Aorta (tissue), 5 donors: ENCODE data around the gene CD8B. TPM values are rescaled to one million over a fixed set of nuclear protein-coding genes. Genes with fewer than 3 reads are reported as not detected.

Source experiments
- ATAC-seq: fragments of 200-7000 bp; cut with Tn5 transposase; one replicate; pipeline ENCODE4 v1.9.1; 2022; ENCODE audit warnings: moderate library complexity; ENCODE audit not compliant: low FRiP score
- DNase-seq, 2 donors: peaks; one replicate each; pipeline ENCODE4 v3.0.0-alpha.2; 2020
- H3K27ac ChIP-seq, 2 donors: one replicate each; pipeline ENCODE4 v1.5.1; 2013; ENCODE audit warnings: low read length in 2 of 2, mild to moderate bottlenecking in 2 of 2, moderate library complexity in 2 of 2, control low read depth in 1 of 2, inconsistent platforms in 1 of 2, low read depth in 1 of 2
- H3K27me3 ChIP-seq, 2 donors: one replicate each; pipeline ENCODE4 v1.6.1; 2013; ENCODE audit warnings: control low read depth in 1 of 2, low read length in 1 of 2, mild to moderate bottlenecking in 1 of 2, moderate library complexity in 1 of 2; ENCODE audit not compliant: insufficient read depth in 2 of 2, control insufficient read depth in 1 of 2
- H3K36me3 ChIP-seq, 2 donors: one replicate each; pipeline ENCODE4 v1.6.1; 2013; ENCODE audit warnings: control low read depth in 1 of 2, low read length in 1 of 2, mild to moderate bottlenecking in 1 of 2; ENCODE audit not compliant: insufficient read depth in 2 of 2, control insufficient read depth in 1 of 2
- H3K4me1 ChIP-seq, 2 donors: one replicate each; pipeline ENCODE4 v1.6.1; 2013; ENCODE audit warnings: low read length in 2 of 2, control low read depth in 1 of 2, mild to moderate bottlenecking in 1 of 2, moderate library complexity in 1 of 2; ENCODE audit not compliant: insufficient read depth in 2 of 2, control insufficient read depth in 1 of 2
- H3K4me3 ChIP-seq, 2 donors: one replicate each; pipeline ENCODE4 v1.5.1; 2013; ENCODE audit warnings: low read length in 2 of 2, control low read depth in 1 of 2, mild to moderate bottlenecking in 1 of 2
- H3K9me3 ChIP-seq: one replicate; pipeline ENCODE4 v1.6.1; 2013; ENCODE audit warnings: mild to moderate bottlenecking, low read length; ENCODE audit not compliant: control insufficient read depth
- WGBS, 2 donors: extraction: QIAGEN DNeasy Blood & Tissue Kit; methylation state at CpG; one replicate each; pipeline ENCODE4 v1.1.7; 2013; 5-methylcytosine and 5-hydroxymethylcytosine counted together
- intact Hi-C, 2 donors: fragments of 100-400 bp; cut with DNase I; formaldehyde crosslinking; loops; one replicate each; pipeline versions ENCODE4 v1.14.2 to v1.15.0; 2022
- polyA plus RNA-seq, 2 donors: library from polyadenylated mRNA; stranded (reverse); fragments of 200-250 nt; gene quantifications; one replicate each; pipeline ENCODE4 v1.2.3, GENCODE V29; 2013
- total RNA-seq, 2 donors: library from RNA; stranded (reverse); fragmentation: NEBNext Ultra II Directional; extraction: Animal tissue kit (Norgen Biotek cat#: 25700); gene quantifications; one replicate each; pipeline ENCODE4 v1.2.1, GENCODE V29; 2021
- donor health status: healthy with polysubstance abuse.
- donor health status: Bipolar disorder and iron deficiency.
- donor health status: DM: no; HTN: no; CAD: no.
- donor health status: DM: no; HTN: no; CAD: no.
- donor health status: DM: yes; HTN: yes; CAD: no.

The CD8B gene
- total and polyA plus RNA-seq, 4 donors = 1.2 to 3.0 (median 1.9) TPM; not detected in 1

DNA sequence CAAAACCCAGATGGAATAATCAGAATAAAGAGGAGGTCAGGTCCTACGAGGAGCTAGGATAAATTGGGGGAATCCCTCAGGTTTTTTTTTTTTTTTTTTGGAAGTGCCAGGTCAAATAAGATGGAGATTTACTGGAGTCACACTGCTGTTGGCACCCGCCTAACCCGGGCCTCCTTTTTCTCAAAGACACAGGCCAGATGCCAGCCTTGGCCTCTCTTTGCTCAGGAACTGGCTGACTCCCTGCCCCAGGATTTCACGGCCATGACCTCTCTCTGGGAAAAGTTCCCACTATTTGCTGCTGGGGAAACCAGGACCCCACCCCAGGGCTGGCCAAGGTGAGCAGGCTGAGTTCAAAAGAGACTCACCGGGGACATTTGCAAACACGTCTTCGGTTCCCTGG is 73.5 kb downstream of the CD8B start:
- WGBS, 2 donors = 4 to 5% methylated on average over 7 of the region's 7 CpGs
- H3K36me3 ChIP-seq = no peaks in the 10 kb centered on the region
- no peaks in the 10 kb centered on the region for H3K27me3 ChIP-seq
- ATAC-seq = peak; percentile 53
- H3K4me1 ChIP-seq = peaks cover 0 to 2% of the 10 kb centered on the region in 2 donors
- intact Hi-C loops = no loop called here
- no peak overlapping the region for H3K27ac ChIP-seq
- H3K4me3 ChIP-seq = no peak overlapping the region
- DNase-seq = peak in 1 of 2 donors; percentile 69
- no peaks in the 10 kb centered on the region for H3K9me3 ChIP-seq

- H3K9me3 ChIP-seq = no peaks in the 10 kb centered on the region
- no peaks in the 10 kb centered on the region for H3K36me3 ChIP-seq
- no peaks in the 10 kb centered on the region for H3K27me3 ChIP-seq
- WGBS, 2 donors = 0 to 2% methylated on average over 2 of the region's 2 CpGs
- H3K27ac ChIP-seq = no peak overlapping the region
- H3K4me1 ChIP-seq = peaks cover 0 to 2% of the 10 kb centered on the region in 2 donors
- ATAC-seq (no peak), DNase-seq (peak in 1 of 2 donors; percentile 66)
- intact Hi-C loops = no loop called here
- H3K4me3 ChIP-seq = no peak overlapping the region
Measured at GRCh38 chr2:86787736-86788135, 74.0 kb downstream of the CD8B start.

GRCh38 chr2:86786001-86786536 is 75.6 kb downstream of the CD8B start:
- Histone ChIP-seq H3K27ac (no peak overlapping the region), H3K9me3 (no peaks in the 10 kb centered on the region), H3K36me3 (no peaks in the 10 kb centered on the region), H3K4me3 (no peak overlapping the region), H3K27me3 (no peaks in the 10 kb centered on the region), H3K4me1 (peaks cover 0 to 2% of the 10 kb centered on the region in 2 donors)
- intact Hi-C loops = no loop called here
- WGBS, 2 donors = 78 to 80% methylated on average over 10 of the region's 10 CpGs
- no peak for ATAC-seq
- no peak for DNase-seq

- H3K9me3 ChIP-seq = no peaks in the 10 kb centered on the region
Measured at GRCh38 chr2:86785456-86785855, 76.2 kb downstream of the CD8B start.

DNA sequence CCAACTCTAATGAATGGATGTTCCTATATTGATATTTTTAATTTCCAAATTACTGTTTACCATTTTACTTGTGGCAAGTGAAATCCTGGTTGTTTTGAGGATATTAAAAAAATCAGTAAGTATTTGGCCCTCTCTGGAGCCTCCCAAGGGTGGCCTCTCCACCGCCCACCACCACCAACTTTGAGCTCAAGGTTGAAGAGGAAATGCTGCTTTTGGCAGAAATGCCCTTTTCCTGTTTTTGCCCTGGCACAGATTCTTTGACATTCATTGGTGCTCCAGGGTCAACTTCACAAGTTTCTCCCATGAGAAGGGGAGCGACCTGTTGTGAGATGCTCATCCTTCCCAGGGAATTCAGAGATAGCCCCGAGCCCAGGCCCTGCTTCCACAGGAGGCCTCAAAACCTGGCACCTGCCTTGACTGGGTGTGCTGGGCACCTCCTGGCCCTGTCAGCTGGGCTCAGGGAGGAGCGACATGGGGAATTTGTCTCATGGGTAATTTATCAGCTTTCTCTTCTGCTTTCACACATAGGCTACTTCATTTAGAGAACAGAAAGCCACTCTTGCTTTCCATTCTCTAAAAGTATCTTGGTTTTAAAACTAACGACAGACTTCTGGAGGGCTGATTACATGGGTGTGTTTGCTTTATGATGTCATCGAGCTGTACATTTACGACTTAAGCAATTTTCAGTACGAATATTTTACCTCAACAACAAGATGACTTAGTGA is 77.9 kb downstream of the CD8B start:
- Histone ChIP-seq H3K4me3 (no peak overlapping the region), H3K9me3 (no peaks in the 10 kb centered on the region), H3K4me1 (peaks cover 0 to 2% of the 10 kb centered on the region in 2 donors), H3K27me3 (no peaks in the 10 kb centered on the region), H3K27ac (no peak overlapping the region), H3K36me3 (no peaks in the 10 kb centered on the region)
- 91% methylated on average over 8 of the region's 8 CpGs for WGBS, 2 donors
- ATAC-seq = no peak
- intact Hi-C loops = no loop called here
- DNase-seq = no peak

More at GRCh38 chr2:86785456-86785855, 76.2 kb downstream of the CD8B start:
- Histone ChIP-seq H3K36me3 (no peaks in the 10 kb centered on the region), H3K27me3 (no peaks in the 10 kb centered on the region), H3K27ac (no peak overlapping the region), H3K4me3 (no peak overlapping the region), H3K4me1 (peaks cover 0 to 2% of the 10 kb centered on the region in 2 donors)
- intact Hi-C loops = no loop called here
- no peak for ATAC-seq
- no peak for DNase-seq
- WGBS, 2 donors = 90 to 96% methylated on average over 9 of the region's 9 CpGs

DNA sequence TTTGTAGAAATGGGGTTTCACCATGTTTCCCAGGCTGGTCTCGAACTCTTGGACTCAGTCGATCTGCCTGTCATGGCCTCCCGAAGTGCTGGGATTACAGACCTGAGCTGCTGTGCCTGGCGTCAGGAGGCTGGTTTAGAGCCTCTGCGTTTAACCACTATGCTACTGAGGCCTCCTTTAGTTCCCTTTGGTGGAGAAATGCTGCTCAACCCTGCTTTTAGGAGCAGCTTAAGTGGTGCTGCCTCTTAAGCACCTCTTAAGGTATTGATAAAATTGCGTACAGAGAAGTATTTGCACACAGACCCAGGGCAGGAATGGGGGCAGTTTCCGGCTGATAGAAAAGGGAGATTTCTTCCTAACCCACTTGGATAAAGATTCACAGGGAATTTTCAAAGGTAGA is 78.9 kb downstream of the CD8B start:
- Histone ChIP-seq H3K4me1 (peaks cover 0 to 2% of the 10 kb centered on the region in 2 donors), H3K27me3 (no peaks in the 10 kb centered on the region), H3K4me3 (no peak overlapping the region), H3K36me3 (no peaks in the 10 kb centered on the region), H3K27ac (no peak overlapping the region), H3K9me3 (no peaks in the 10 kb centered on the region)
- DNase-seq = no peak
- WGBS, 2 donors = 92 to 94% methylated on average over 7 of the region's 7 CpGs
- no peak for ATAC-seq
- intact Hi-C loops = no loop called here

DNA sequence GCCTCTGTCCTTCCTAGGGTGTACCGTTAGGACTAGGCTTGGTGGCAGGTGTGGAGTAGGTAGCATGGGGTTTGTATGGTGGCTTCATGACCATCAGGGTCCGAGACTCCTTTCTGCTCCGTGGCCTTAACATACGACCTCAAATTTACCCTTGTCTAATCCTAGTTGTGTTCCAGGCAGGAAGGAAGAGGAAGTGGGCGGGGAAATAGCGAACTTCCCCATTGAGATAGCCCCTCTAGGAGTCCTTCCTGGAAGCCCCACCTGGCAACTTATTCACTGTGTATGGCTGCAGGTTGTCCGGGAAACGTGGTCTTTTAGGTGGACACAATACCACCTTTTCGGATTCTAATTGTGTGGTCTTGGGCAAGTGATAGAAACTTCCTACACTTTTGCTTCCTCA is 80.3 kb downstream of the CD8B start:
- H3K36me3 ChIP-seq = peaks cover 0 to 2% of the 10 kb centered on the region in 2 donors
- H3K27ac ChIP-seq = no peak overlapping the region
- H3K4me3 ChIP-seq = no peak overlapping the region
- H3K4me1 ChIP-seq = no peaks in the 10 kb centered on the region
- intact Hi-C loops = no loop called here
- DNase-seq (no peak), ATAC-seq (no peak)
- WGBS, 2 donors = 85 to 88% methylated on average over 9 of the region's 9 CpGs
- no peaks in the 10 kb centered on the region for H3K9me3 ChIP-seq
- H3K27me3 ChIP-seq = no peaks in the 10 kb centered on the region

GRCh38 chr2:86779971-86780370 is 81.7 kb downstream of the CD8B start:
- H3K27ac ChIP-seq = no peak overlapping the region
- no peaks in the 10 kb centered on the region for H3K9me3 ChIP-seq
- DNase-seq (no peak), ATAC-seq (no peak)
- 49 to 56% methylated on average over 3 of the region's 3 CpGs for WGBS, 2 donors
- intact Hi-C loops = no loop called here
- peaks cover 0 to 3% of the 10 kb centered on the region in 2 donors for H3K36me3 ChIP-seq
- H3K27me3 ChIP-seq = no peaks in the 10 kb centered on the region
- no peaks in the 10 kb centered on the region for H3K4me1 ChIP-seq
- no peak overlapping the region for H3K4me3 ChIP-seq

DNA sequence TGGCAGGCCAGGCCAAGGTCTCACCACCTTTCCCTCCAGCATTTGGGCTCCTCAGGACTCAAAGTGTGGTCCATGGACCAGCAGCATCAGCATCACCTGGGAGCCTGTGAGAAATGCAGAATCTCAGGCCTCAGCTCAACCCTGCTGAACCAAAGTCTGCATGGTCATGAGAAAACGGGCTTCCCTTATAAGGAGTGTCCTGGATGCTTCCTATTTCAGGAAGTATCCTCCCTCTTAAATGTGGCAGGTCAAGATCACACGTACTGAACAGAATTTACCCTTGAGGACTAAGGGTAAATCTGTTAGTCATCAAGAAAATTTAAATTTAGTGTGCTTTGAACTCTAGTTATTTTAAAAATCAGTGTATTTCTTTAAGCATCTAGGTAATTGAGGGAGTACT is 82.7 kb downstream of the CD8B start:
- no peaks in the 10 kb centered on the region for H3K27me3 ChIP-seq
- no peak for DNase-seq
- no peaks in the 10 kb centered on the region for H3K9me3 ChIP-seq
- peaks cover 0 to 6% of the 10 kb centered on the region in 2 donors for H3K36me3 ChIP-seq
- H3K4me1 ChIP-seq = no peaks in the 10 kb centered on the region
- no peak overlapping the region for H3K27ac ChIP-seq
- intact Hi-C loops = no loop called here
- H3K4me3 ChIP-seq = no peak overlapping the region
- no peak for ATAC-seq
- WGBS, 2 donors = 63 to 69% methylated on average over 2 of the region's 2 CpGs
